HG03095 (cell line): Measurements from ENCODE around the gene IP6K2.
"Not testable (repeated sequence)": the region's sequence is repeated elsewhere in the genome, so short reads cannot be mapped to it uniquely, and the experiment has no call there.

Experiments
- ATAC-seq: cut with Tn5 transposase; IDR thresholded peaks from one replicate; pipeline ENCODE4 v1.9.1; 2021; ENCODE audit warnings: moderate library complexity; ENCODE audit not compliant: unreplicated experiment

The IP6K2 gene

DNA sequence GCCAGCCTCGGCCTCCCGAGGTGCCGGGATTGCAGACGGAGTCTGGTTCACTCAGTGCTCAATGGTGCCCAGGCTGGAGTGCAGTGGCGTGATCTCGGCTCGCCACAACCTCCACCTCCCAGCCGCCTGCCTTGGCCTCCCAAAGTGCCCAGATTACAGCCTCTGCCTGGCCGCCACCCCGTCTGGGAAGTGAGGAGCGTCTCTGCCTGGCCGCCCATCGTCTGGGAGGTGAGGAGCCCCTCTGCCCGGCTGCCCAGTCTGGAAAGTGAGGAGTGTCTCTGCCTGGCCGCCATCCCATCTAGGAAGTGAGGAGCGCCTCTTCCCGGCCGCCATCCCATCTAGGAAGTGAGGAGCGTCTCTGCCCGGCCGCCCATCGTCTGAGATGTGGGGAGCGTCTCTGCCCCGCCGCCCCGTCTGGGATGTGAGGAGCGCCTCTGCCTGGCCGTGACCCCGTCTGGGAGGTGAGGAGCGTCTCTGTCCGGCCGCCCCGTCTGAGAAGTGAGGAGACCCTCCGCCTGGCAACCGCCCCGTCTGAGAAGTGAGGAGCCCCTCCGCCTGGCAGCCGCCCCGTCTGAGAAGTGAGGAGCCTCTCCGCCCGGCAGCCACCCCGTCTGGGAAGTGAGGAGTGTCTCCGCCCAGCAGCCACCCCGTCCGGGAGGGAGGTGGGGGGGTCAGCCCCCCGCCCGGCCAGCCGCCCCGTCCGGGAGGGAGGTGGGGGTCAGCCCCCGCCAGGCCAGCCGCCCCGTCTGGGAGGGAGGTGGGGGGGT, 16.9 kb upstream of the IP6K2 start:
- not testable (repeated sequence) for ATAC-seq

DNA sequence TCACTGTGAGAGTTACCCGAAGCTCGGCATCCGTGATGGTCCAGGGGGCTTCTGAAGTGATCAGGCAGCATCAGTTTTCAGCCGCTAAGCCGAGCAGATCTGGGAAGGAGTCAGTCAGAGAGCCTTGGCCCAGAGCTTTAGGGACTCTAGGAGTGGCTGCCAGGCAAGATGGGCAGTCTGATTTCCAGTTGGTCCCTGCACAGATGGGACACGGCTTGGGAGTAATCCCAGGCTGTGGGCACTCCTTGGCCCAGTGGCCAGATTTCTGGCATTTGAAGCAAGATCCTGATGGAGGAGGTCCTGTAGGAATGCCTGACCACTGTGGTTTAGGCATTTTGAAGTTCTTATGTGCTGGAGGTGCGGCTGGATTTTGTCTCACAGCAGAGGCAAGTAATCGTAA, 10.5 kb upstream of the IP6K2 start:
- no peak for ATAC-seq

DNA sequence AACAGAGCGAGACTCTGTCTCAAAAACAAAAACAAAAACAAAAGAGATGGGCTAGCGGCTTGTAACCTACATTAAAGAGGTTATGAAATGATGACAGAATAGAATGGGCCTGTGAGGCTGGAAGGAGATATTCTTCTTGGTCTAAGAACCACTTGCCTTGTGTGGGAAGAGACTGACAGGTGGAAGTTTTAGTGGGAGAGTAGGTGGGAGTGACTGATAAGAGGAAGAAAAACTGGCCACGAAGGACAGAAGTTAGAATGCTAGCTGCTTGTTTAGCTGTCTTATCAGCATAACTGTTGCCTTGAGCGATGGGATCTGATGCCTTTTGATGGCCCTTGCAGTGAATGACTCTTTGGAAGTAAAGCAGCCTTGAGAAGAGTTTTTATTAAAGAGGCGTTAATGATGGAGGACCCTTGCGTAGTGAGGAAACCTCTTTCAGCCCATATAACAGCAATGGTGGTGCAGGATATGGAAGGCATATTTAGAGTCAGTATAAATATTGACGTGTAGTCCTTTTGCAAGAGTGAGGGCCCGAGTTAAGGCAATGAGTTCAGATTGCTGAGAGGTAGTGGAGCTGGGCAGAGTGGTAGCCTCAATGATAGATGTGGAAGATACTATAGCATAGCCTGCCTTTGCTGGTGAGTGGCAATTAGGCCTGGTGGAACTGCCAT, 8.3 kb upstream of the IP6K2 start:
- not testable (repeated sequence) for ATAC-seq

DNA sequence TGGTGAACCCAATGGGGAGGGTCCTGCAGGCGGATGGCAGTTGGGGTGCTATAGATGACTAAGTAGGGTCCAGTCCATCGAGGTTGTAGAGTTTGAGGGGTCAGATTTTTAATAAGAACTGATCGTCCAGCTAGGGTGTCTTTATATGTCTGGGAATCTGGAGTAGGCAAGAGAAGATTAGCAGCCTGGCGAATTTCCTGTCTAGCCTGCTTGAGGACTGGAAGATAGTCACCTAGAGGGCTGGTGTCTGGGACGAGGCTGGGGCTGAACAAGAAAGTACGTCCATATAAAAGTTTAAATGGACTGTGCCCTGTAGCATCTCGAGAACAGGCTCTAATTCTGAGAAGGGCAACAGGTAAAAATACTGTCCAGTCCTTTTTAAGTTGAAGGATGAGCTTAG, 6.7 kb upstream of the IP6K2 start:
- ATAC-seq = no peak

DNA sequence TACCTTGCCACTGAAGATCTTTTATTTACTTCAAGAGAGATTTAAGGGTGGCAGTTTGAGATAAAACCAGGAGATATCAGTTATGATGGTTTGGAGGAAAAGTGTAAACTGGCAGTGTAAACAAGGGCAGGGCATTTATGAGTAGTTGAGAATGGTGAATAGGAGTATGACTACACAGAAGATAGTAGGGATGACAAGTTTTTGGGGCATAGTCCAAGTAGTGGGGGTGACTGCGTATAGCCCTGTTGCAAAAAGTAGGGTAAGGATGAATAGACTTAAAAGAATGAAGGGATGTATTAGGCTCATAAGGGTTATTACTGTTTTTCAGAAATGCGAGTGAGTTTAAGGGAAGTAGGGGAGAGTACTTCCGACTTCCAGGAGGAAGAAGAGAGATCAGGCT, 6.3 kb upstream of the IP6K2 start:
- ATAC-seq = not testable (repeated sequence)

DNA sequence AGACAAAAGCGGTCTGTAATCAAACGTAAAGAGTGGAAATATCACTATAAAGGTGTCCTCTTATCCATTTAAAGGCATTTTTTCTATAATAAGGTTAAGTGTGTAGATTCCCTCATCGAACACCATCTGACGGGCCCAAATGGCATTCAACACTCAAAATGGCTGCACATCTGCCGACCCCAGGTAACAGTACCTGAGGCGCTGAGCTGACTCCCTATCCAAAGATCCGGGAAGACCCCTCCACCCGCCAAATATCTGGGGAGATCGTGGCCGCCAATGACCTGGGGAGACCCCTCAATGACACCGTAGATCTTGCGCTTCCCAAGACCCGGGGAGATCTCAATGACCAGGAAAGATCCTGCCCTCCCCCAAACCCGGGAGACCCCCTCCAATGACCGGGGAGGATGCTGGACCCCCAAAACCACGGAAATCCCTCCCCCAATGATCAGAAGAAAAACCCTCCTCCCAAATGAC, 476 bp downstream of the IP6K2 start:
- ATAC-seq = no peak

DNA sequence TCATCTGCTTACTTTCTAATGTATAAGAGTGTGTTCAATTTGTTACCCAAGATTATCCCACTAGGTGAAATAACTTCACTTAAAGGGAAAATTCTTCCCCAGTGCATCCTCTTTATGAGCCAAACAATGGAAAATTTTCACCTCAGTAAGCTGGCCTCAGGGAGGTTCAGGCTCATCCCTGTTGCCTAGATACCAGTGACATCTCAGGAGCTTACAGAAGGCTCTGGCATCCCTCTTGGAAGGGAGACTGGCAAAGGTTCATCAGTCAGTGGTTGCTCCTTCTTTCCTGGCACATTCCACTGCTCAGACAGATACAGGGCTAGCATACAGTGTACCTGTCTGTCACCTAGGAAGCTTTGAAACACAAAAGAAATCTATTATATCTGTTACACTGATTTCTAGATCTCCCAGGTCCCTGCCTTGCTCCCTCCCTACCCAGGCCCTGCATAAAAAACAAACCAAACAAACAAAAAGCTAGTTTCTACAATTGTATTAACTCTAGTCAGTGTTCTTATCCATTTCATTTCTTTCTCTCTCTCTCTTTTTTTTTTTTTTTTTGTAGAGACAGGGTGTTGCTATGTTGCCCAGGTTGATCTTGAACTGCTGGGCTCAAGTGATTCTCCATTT, 1.7 kb downstream of the IP6K2 start:
- ATAC-seq = no peak

DNA sequence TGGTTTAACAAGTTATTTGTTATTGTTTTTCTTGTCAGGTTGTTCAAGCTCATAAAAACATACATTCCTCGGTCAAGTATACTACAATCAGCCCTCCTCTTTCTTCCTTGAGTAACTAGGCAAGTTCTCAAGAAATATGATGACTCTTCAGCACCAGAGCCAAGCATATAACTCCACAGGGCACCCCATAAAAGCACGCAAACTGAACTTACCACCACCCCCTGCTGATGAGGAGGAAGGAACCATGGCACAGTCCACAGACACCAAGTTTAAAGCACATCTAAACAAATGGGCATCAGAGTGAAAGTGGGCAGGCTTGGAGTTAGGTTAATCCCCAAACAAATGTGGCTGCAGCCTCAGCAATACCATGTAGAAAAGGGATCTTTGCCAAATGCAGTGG, 5.3 kb downstream of the IP6K2 start:
- no peak for ATAC-seq

DNA sequence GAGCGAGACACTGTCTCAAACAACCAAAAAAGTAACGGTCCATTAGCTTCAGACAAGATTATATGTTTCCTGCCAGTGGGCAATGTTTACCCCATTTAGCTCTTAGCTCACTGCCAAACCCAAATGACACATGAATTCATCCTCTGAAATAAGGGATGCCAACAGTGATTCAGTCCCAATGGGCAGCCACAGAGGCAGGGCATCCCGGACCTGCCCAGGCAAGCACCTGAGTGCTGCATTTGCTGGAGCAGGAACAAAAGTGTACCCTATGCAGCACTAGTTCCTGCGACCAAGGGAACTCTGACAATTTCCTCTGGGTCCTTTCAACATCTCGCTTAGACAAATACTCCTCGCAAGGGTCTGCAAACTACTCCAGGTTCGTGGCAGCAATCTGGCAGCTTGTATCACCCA, 8.0 kb downstream of the IP6K2 start:
- ATAC-seq = no peak

DNA sequence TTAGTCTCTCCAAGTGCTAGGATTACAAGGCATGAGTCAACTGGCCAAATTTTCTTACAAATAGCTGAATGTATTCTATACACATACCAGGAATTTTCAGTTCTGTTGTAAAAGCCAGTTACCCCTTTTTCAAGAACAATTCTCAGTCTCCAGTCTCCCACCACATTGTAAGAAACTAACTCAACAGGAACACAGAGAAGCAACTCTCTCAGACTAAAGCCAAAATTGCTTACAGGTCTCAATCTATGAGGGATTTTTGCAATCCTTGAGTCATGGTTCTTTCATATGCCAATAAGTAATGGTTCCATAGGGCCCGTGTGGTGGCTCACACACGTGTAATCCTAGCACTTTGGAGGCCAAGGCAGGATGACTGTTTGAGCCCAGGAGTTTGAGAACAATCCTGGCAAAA, 8.5 kb downstream of the IP6K2 start:
- ATAC-seq = no peak

DNA sequence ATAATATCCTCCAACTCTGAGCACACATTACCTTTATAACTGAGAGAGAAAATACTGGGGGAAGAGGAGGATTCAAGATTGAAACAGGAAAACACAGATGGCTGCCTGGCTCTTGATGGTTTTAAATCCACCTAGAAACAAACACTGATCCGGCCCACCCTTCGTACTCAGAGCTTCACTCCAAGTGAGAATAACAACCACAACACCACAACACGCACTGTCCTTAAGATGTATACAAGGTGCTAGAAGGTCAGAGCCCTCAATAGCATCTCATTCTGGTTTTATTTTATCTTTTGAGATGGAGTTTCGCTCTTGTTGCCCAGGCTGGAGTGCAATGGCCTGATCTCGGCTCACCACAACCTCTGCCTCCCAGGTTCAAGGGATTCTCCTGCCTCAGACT, 9.9 kb downstream of the IP6K2 start:
- no peak for ATAC-seq

DNA sequence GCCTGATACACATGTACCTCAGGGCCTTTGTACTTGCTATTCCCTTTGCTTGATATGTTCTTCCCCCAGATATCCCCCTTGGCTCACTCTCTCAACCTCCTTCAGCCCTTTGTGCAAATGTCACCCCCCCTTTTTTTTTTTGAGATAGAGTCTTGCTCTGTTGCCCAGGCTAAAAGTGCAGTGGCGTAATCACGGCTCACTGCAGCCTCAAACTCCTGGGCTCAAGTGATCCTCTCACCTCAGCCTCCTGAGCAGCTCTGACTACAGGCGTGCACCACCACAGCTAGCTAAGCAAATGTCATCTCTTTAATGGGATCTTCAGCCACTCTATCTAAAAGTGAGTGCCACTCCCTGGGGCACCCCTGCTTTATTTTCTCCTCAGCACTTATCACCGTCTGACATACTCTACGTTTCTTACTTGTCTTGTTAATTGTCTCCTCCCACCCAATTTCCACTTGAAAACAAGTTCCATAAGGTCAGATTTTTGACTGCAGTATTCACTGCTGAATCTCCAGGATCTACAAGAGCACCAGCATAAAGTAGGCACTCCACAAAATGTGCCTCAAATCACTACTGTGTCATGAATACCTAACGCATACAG, 14.6 kb downstream of the IP6K2 start:
- no peak for ATAC-seq

DNA sequence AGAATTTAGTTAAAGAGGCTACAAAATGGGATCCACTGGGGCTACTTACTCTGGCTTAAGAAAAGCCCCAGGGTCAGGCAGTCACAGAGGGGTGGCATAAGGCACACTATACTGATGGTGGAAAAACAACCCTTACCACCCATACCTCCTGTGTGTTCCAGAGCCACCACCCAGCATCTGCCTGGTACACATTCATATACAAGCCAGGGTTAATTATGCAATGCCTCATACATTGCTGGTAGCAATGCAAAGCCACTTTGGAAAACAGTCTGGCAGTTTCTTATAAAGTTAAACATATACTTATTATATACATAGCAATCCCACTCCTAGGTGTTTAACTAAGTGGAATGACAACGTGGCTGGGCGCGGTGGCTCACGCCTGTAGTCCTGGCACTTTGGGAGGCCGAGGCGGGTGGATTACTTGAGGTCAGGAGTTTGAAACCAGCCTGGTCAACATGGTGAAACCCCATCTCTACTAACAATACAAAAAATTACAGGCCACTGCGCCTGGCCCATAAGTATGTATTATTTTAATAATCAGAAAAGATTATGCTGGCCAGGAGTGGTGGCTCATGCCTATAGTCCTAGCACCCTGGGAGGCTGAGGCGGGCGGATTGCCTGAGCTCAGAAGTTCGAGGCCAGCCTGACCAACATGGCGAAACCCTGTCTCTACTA, 16.2 kb downstream of the IP6K2 start:
- no peak for ATAC-seq

DNA sequence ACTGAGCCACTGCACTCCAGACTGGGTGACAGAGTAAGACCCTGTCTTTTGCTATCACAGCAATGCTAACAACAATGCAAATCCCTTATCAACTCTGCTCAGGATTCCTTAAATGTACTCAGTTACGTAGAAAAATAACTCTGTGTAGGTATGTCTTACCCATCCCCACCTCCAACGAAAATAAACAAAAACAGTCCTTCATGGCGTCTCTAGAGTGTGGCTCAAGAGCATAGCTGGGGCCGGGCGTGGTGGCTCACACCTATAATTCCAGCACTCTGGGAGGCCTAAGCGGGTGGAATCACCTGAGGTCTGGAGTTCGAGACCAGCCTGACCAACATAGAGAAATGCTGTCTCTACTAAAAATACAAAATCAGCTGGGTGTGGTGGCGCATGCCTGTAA, 18.1 kb downstream of the IP6K2 start:
- no peak for ATAC-seq

DNA sequence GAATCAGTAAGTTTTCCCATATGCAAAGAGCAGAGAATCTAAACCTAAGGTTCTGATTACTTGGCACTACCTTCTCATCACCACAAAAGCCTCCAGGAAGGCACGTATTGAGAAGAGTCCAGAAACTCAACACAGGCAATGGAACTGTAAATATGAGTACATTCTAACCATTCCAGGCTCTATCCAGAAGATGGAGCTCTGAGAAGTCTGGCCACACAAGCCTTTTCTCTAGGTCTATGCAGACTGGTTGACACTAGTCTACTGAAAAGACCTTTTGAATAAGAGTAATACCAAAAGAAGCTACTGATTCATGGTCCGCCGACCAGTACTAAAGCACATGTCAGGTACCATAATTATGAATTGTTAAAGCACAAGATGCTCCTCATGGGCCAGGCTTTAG, 19.1 kb downstream of the IP6K2 start:
- no peak for ATAC-seq

DNA sequence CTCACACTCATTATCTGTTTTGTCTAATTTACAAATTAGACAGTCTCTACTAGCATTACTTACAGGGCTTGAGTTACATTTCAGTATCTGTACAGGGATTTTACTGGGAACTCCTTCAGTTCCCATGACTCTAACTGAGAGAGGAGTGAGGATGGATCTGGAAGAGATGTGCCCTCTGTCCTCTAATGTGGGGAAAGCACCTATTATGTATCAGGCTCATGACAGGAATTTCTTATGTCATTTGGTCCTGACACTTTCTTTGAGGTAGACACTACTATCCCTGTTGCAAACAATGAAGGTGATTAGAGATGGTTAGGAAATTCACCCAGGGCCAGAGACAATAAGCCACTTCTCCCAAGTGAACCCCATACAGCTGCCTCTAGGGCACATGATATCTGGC, 20.4 kb downstream of the IP6K2 start:
- no peak for ATAC-seq

DNA sequence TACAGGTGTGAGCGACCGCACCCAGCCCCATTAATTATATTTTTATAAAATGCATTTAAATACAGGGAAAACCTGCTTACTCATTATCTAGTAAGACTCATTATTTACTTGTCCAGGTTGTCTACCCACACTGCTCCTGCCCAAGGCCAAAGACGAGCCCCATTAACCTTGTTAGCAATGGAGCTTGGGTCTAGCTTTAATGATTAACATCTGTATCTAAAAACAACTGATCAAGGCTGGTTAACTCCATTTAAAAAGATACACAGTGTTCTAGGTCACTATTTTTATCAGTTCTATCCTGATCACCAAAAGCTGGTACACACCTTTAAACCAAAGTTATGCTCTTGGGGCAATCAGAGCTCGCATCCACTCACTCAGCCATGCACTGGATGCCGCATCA, 20.9 kb downstream of the IP6K2 start:
- ATAC-seq = no peak

DNA sequence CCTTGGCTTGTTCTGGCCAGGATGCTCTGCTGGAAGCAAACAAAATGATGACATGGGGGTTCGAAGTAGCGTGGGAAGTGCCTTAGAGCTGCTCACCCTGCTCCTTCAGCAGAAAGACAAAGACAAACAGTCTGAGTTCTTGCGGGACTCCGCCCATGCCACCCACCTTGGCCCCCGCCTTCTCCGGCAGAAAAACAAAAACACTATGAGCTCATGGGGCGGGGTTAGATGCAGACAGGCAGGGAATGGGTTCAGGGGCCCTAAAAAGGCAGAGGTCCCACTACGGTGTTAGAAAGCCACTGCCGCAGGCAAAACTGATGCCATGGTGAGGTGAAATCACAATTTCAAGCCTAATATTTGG, 21.6 kb downstream of the IP6K2 start:
- ATAC-seq = no peak

DNA sequence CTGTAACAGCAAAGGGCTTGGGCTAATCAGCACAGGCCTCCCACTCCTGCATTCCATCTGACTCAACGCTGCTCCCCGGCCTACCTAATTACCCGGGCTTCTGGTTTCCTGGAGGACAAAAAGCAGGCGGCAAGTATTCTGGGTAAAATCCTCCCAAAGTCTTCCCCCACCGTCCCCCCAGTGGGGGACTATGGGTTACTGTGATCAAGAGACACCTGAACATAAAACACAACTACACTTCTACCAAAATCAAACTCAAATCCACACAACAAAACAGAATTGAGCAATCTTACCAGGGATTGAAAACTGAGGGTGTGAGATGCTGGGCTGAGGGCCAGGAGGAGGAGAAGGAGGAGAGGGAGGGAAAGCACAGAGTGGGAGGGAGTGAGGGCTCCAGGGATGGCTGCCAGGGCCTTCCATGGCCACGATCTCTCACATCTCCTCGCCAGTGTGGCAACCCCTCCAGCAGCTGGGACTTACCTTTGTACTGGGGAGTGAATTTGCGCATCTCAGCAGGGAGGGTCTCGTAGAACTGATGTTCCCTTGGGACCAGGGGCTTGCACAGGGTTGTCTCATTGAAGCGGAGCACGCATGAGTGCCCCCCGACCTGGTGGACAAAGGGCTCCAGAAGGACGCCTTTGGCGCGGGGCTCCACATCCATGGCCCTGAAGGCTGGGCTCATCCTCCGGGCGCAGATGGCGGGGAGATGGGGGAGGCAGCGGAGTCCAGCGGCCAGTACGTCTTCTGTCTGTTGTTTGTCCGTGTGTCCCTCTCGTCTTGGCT, 22.2 kb downstream of the IP6K2 start:
- ATAC-seq = no peak

DNA sequence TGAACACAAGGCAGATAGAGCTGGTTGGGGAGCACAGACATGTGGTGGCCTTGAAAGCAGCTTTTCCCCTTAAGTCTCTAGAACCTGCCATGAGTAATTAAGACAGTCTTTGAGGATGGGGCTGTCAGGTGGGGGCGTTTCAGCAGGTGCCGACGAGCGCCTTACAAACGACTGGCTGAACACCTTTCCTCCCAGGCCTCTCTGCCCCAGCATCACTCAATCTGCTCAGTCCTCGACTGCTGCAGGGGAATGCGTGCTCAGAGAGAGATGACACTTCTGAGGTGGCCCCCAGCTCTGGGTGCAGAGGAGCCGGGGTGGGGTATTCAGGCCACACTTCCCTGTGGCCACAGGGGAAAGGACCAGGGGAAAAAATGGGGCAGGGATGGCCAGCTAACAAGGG, 23.2 kb downstream of the IP6K2 start:
- no peak for ATAC-seq
